ENCODE results near the gene GNG12. TPM values are rescaled to one million over a fixed set of nuclear protein-coding genes. Genes with fewer than 3 reads are reported as not detected.

Gene GNG12
- total and polyA plus RNA-seq, 2 donors (not counting 3 experiments of a cell fraction or from before 2014, with no cell fraction given) = 107 to 152 TPM

DNA sequence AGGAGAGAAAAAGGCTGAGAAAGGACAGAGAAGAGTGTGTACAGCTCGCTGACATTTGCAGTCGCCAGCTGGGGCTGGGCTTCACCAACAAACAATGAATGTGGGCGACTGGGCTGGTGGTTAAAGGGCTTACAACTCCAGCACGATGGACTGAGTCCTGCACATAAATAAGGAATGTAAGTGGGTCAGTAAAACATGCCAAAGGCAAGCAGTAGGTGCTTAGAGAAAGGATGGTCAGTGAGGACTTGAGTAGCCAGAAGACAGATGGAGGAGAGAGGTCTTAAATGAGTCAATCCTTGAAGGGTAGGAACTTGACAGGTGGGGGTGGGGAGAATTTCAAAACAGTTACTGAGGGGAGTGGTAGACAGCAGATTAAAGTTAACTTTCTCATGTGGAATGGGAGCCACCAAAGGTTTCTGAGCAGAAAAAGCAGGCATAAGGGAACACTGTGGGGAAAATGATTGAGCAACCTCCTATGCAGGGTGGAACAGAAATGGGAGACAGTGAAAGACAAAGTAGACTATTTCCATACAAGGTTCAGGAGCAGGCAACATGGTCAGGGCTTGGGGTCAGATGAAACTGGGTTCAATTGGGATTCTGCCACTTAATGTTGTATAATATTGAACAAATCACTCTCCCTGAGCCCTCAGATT is 110.8 kb downstream of the GNG12 start:
- H4K20me1 ChIP-seq (replicated peaks; ENCODE audit: control insufficient read depth, extremely low read depth, insufficient read depth, low read length) = no peaks in the 10 kb centered on the region
- no peaks in the 10 kb centered on the region for H3K36me3 ChIP-seq (ENCODE audit: control insufficient read depth in 2 of 2, extremely low read depth in 1 of 2, insufficient read depth in 2 of 2, low read length in 2 of 2)
- H3K27me3 ChIP-seq (ENCODE audit: control insufficient read depth in 2 of 2, insufficient read depth in 2 of 2, low read length in 2 of 2) = no peaks in the 10 kb centered on the region
- BruUV-seq (replicated peaks) = no TSS peak
- no peak overlapping the region for H3K4me2 ChIP-seq (ENCODE audit: insufficient read depth, low read length)
- no peaks in the 10 kb centered on the region for H3K9me1 ChIP-seq (replicated peaks; ENCODE audit: control insufficient read depth, extremely low read depth, insufficient read depth, low read length)
- TF ChIP-seq POLR2A (IDR thresholded peaks at IDR 0.05; ENCODE audit: low read depth, low read length) (no peak), GATA2 (IDR thresholded peaks at IDR 0.05; ENCODE audit: insufficient read depth, insufficient read length, low read depth, low read length) (no peak), MYC (IDR thresholded peaks at IDR 0.05; ENCODE audit: low read depth, low read length) (no peak), JUN (IDR thresholded peaks at IDR 0.05; ENCODE audit: borderline replicate concordance, insufficient read depth, insufficient read length, low read depth) (no peak), EZH2 (IDR thresholded peaks at IDR 0.05; ENCODE audit: borderline replicate concordance, low read depth, low read length, severe bottlenecking) (no peak), POLR2AphosphoS5 (IDR thresholded peaks at IDR 0.05; ENCODE audit: insufficient read depth, low read depth, low read length) (no peak), FOS (IDR thresholded peaks at IDR 0.05; ENCODE audit: borderline replicate concordance, insufficient read depth, low read length) (no peak)
- TF ChIP-seq, protein P1, sequence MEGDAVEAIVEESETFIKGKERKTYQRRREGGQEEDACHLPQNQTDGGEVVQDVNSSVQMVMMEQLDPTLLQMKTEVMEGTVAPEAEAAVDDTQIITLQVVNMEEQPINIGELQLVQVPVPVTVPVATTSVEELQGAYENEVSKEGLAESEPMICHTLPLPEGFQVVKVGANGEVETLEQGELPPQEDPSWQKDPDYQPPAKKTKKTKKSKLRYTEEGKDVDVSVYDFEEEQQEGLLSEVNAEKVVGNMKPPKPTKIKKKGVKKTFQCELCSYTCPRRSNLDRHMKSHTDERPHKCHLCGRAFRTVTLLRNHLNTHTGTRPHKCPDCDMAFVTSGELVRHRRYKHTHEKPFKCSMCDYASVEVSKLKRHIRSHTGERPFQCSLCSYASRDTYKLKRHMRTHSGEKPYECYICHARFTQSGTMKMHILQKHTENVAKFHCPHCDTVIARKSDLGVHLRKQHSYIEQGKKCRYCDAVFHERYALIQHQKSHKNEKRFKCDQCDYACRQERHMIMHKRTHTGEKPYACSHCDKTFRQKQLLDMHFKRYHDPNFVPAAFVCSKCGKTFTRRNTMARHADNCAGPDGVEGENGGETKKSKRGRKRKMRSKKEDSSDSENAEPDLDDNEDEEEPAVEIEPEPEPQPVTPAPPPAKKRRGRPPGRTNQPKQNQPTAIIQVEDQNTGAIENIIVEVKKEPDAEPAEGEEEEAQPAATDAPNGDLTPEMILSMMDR (IDR thresholded peaks at IDR 0.05; ENCODE audit: extremely low read depth in 1 of 2, insufficient read depth in 1 of 2, low read depth in 1 of 2, low read length in 2 of 2) = no peak
- TF ChIP-seq, protein P2, sequence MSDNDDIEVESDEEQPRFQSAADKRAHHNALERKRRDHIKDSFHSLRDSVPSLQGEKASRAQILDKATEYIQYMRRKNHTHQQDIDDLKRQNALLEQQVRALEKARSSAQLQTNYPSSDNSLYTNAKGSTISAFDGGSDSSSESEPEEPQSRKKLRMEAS (IDR thresholded peaks at IDR 0.05; ENCODE audit: insufficient read depth, insufficient read length) = no peak
- no peak overlapping the region for H3K9ac ChIP-seq (replicated peaks; ENCODE audit: extremely low read depth, insufficient read depth, low read length)
- ChIA-PET POLR2A (interaction anchor here (0.9 kb wide), 1 partner anchor 31 kb away, joined by 3 read pairs; no protein-coding TSS in a partner anchor), CTCF (interaction anchor here (1.6 to 3.1 kb wide), 4 partner anchors 19 to 151 kb away, joined by 4 to 19 read pairs (median 11); no protein-coding TSS in a partner anchor)
- H3K9me3 ChIP-seq (replicated peaks; ENCODE audit: control insufficient read depth, insufficient read depth, low read length) = no peaks in the 10 kb centered on the region
- peaks cover 26% of the 10 kb centered on the region for H3K79me2 ChIP-seq (ENCODE audit: control insufficient read depth, insufficient read depth, low read length)
- H3K4me1 ChIP-seq (ENCODE audit: control insufficient read depth, extremely low read depth, insufficient read depth, low read length) = peaks cover 68% of the 10 kb centered on the region
- DNase-seq (ENCODE audit: low read depth, low spot score) = no peak
- peak overlapping the region; percentile 95 for H3K27ac ChIP-seq (ENCODE audit: insufficient read depth, low read depth, low read length)
- dilution Hi-C loops (cut with MboI; ENCODE audit: extremely low pct_ligation_motif_present, low sequenced_read_pairs) = no loop called here
- intact Hi-C loops (cut with micrococcal nuclease) = loop anchor here (2.0 to 10.0 kb wide), 3 partner anchors 38 to 458 kb away; no protein-coding TSS in a partner anchor
- FAIRE-seq = no peak
- no peak overlapping the region for H2AFZ ChIP-seq (ENCODE audit: low read depth, low read length)
- no peak overlapping the region for H3K4me3 ChIP-seq (replicated peaks in 1 of 3; ENCODE audit: insufficient read depth in 1 of 3, low read depth in 1 of 3, low read length in 3 of 3)
